HG02938 (cell line): ENCODE measurements around the gene CD34.
A peak's percentile ranks its signal among the peaks of the same experiment; 100 is the strongest.

Experiments used
- ATAC-seq: cut with Tn5 transposase; IDR thresholded peaks from one replicate; pipeline ENCODE4 v1.9.1; 2021; ENCODE audit warnings: mild to moderate bottlenecking, moderate library complexity; ENCODE audit not compliant: unreplicated experiment

The CD34 gene

DNA sequence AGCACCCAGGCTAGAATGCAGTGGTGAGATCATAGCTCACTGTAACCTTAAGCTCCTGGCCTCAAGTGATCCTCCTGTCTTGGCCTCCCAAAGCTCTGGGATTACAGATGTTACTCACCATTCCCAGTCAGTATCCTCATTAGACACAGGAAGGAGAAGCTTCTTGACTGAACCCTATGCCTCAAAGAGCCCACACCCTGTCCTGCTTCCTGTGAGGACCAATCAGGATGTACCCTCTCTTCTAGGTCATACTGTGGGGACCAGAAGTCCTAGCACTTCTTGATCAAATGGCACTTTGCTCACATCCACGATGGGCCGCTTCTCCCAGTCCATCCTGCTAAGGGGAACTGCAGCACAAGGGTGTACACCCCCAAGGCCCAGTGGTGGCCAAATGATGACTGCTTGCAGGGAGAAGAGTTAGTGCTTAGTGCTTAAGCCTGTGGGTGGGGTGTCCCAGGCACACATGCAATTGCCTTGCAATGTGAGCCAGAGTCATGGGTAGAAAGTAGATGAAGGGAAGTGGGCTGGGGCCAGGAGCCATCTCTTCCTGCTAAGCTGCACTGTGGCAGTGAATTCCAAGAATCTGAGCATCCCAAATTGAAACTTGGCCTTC, 9.8 kb downstream of the CD34 start:
- no peak for ATAC-seq

DNA sequence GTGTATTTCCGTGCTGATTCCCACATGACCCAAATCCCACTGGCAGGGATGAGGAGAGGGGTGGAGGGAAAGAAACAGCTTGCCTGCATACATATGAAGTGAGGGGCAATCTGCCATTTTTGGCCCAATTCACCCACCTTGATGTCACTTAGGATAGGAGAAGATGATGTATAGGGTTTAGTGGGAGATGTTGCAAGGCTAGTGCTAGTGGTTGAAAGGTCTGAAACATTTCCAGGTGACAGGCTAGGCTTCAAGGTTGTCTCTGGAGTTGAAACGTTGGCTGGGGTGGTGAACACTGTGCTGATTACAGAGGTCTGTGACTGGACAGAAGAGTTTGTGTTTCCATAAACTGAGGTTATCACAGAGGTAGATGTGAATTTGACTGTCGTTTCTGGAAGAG, 12.1 kb downstream of the CD34 start:
- ATAC-seq: no peak

DNA sequence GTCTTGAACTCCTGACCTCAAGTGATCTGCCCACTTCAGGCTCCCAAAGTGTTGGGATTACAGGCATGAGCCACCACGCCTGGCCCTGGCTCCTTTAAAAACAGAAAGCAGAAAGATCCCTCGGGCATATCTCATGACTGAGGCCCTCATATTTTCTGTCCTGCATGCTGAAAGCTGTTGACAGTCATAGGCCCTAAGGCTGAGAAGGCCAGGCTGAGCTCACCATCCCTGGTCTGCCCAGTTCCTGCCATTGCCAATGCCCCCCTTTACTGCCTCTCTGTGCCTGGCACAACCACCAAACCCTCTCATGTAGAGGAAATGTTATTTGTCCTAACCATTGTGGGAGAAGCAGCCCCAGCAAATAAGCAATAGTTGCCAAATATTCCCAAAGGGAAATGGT, 12.7 kb downstream of the CD34 start:
- no peak for ATAC-seq

DNA sequence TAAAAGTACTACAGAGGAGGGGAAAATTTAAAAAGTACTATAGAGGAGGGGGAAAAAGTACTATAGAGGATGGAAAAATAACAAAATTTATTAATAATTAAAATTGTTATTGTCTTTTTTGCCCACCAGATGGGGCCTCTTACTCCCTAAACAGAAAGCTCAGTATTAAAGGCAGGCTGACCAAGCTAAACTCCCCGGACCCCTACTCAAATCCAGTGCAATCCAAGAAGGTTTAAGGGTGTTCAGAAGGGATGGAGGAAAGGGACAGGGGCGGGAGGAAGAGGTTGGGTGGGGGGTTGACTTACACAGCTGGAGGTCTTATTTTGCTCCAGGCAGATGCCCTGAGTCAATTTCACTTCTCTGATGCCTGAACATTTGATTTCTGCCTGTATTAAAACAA, 13.7 kb downstream of the CD34 start:
- no peak for ATAC-seq

DNA sequence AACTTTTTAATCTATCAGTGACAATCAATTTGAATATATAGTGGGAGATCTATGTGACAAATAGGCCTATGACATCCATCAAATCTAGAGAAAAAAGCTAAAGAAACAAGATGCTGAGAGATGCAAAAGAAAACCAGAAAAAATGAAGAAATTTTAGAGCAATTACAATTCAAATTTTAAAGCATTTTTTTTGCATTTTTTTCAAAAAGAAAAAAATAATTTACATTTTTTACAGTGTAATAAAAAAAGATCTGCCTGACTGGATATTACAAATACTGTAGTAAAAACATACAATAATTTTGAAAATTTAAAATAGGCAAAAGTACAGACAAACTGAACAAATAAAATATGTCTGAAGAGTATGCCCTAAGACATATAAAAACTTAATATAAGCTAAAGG, 14.4 kb downstream of the CD34 start:
- ATAC-seq: no peak

DNA sequence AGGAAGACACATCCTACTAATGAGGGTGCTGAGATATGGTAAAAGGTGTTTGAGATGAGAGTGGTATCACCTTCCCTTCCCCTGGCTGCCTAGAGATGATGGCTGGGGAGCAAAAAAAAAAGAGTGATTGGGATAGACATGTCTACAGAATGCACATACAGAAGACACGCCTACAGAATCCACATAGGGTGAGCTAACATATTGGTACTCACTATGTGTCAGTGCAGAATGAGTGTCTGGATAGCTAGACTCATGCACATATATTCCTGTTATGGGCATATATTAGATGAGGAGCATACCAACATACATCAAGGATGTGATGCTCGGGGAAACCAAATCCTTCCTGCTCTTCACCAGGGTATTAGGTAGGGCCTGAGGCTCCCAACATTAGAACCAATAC, 16.2 kb downstream of the CD34 start:
- ATAC-seq: no peak

DNA sequence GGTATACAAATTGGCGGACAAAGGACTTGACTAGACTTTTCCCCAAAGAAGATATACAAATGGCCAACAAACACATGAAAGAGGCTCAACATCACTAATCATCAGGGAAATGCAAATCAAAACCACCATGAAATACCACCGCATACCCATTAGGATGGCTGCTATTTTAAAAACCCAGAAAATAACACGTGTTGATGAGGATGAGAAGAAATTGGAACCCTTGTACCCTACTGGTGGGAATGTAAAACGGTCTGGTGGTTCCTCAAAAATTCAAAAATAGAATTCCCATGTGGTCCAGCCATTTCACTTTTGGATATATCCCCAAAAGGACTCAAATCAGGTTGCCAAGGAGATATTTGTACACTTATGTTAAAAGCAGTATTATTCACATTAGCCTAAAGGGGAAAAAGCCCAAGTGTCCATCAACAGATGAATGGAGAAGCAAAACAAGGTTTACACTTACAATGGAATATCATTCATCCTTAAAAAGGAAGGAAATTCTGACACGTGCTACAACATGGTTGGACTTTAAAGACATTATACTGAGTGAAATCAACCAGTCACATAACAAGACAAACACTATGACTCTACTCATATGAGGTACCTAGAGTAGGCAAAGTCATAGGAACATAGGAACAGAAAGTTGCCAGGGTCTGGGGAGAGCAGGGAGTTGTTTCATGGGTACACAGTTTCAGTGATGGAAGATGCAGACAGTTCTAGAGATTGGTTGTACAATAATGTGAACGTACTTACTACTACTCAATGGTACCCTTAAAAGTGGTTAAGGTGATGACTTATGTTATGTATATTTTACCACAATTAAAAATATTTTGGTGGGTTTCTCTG, 17.0 kb downstream of the CD34 start:
- ATAC-seq: no peak

DNA sequence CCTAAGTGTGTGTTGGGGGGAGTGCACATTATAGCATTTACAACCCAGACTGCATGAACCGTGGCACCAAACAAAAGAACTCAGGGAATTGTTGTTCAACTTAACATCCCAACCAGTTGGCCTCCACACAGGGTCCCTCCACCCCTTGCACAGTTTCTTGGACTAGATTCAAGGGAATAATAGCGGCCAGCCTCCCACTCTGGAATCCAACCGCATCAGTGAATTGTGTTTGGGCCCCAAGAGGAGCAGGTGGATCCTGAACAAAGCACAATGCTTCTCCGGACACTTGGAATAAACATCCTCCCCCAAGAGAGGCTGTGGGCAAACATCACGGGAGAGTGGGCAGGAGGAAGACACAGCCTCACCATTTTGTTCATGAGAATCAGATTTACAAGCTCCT, 18.2 kb downstream of the CD34 start:
- ATAC-seq: no peak

DNA sequence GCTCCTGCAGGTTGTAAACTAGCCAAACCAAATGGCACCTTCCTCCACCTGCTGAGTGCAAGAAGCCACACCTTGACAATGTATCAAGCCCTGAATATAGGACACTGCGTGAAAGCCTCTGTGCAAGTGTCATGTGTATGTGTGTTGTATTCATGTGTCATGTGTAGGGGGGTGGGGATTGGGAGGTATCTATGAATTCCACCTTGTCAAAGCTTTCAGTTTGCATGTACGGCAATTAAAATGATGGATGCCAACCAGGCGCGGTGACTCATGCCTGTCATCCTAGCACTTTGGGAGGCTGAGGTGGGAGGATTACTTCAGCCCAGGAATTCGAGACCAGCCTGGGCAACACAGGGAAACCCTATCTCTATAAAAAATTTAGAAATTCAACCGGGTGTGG, 19.8 kb downstream of the CD34 start:
- ATAC-seq: no peak

DNA sequence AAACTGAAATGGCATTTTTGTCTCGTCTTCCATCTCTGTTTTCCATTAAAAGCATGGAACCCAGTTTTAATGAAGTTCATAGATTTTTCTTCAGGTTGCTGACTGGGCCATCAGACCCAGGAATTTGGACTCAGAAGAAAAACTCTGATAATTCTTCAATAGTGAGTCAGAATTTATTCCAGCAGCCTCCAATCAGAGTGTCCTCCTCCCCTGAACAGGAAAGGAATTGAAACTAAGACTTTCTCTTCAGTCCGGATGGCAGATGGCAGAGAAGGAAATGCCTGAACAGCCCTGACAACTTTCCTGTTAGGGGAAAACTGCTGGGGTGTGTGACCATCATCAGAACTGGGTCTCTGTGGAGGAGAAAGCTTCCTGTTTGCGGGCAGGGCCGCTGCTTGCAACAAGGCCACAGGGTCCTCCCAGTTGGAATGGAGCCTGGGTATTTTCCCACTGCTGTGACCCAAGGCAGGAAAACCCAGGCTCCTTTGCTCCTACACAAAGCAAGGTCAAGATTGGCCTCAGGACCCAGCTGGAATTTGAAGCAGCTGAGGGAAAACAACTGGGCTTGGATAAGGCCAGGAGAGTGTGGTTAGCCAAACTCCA, 20.7 kb downstream of the CD34 start:
- no peak for ATAC-seq

DNA sequence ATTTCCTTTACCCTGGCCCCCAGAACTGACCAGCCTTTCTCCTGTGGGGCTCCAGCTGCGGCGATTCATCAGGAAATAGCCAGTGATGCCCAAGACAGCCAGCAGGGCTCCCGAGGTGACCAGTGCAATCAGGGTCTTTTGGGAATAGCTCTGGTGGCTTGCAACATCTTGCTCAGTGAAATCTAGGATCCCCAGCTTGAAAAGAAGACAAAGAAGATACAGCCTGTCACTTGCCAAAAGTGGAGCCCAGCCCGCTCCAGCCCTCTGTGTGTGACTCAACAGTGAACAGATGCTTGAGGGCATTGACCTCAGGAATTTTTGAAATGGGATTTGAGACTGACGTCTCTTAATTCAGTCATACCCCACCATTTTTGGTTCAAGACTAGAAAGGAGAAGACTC, 22.3 kb downstream of the CD34 start:
- ATAC-seq: no peak

DNA sequence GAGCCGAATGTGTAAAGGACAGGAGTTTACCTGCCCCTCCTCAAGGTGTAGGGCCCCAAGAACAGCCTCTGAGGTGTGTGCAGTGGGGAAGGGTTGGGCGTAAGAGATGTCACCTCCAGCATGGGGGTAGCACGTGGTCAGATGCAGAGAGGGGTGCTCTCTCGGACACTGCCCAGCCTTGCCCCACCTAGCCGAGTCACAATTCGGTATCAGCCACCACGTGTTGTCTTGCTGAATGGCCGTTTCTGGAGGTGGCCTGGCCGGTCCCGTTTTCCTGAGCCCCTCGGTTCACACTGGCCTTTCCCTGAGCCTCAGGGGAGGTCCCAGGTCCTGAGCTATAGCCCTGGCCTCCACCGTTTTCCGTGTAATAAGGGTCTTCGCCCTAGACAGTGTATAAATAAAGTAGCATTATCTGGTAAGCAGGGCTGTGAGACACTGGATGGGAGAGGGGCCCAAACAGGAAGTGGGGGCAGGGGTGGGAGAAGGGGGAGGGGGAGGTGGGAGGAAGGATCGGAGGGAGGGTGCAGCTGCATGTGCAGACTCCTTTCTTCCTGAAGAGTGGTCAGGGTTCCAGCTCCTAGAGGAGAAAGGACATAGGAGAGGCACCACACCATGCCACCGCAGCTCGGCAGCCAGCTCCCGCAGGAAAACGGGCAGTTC, 23.3 kb downstream of the CD34 start:
- no peak for ATAC-seq

DNA sequence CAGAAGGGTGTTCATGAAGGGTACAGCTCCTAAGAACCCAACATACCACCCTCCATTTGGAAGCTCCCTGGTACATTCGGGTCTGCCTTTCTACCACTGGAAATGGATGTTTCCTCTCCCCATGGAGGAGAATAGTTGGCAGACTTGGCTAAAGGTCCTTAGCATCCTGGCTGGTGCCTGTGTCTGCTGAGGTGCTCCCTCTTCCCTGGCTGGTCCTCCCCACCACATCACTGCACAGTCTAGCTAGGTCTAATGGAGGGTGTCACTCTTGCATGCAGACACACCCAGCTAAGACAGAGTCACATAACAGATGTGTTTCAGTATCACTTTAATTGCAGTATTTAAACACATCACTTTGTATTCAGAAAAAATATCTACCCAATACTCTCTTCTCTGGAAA, 24.7 kb downstream of the CD34 start:
- ATAC-seq: no peak

DNA sequence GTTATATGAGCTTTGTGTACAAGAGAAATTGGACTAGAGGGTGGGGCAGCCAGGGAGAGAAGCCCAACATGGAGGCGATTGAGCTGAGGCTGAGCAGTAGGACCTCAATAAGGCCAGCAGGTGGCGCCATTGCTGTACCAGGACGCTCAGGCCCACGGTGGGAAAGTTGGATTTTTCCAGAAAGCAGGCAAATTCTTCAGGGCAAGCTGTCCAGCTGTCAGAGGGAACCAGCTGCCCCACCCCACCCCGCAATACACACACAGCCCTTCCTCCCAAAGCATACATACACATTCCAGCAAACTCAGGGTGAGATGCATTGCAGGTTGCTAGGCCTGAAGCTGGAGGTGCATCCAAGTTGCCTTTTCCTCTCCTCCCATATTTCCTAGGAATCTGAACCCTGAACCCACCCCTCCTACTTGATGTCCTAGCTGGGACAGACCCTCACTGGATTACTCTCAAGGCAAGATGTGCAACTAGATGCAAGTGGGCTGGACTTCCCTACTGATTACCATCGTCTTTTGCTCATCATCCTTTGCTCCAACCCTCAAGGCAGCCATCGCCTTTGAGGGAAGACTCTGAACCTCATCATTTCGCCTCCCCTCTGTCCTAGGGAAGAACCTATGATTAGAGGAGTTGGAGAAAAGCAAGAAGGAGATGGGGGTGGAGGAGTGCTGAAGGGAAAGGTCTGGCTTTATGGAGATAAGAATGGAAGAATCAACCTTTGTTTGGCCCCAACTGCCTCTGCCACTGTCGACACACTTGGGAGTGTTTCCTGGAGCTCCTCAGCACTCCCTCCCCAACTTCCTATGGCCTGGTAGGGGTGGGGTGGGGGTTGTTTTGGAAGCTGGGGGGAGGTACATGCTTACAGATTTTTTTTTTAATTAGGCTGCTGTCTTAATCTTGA, 25.5 kb downstream of the CD34 start:
- peak; percentile 65 for ATAC-seq

DNA sequence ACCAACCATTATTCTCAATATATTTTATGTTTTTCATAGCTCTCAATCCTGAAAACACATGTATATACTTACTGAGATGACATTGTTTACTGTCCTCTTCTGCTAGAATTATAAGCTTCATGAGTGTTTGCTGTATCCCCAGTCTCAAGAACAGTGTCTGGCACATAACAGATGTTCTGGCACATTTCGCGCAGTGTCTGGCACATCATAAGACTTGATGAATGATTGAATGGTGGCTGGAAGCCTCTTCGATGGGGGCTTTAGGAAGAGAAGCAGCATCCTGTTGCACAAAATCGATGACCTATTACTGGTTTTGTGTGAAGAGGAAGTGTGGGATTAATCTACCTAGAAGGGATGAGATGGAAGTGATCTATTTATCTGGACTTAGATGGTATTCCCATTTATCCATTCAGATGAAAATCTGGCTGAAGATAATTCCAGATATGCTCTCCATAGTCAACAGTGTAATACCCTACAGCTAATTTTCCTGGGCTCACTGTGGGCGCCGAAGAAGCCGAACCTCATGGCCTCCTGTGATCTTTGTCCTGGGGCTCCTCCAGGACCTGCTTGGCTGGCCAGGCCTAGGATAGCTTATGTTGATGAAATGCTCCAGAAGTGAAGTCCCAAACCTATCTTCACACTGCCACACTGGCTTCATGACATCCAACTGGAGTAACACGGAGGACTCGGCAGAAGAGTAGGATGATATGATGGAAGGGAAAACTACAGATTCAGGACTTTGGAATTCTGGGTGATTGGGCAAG, 26.5 kb downstream of the CD34 start:
- ATAC-seq: no peak

DNA sequence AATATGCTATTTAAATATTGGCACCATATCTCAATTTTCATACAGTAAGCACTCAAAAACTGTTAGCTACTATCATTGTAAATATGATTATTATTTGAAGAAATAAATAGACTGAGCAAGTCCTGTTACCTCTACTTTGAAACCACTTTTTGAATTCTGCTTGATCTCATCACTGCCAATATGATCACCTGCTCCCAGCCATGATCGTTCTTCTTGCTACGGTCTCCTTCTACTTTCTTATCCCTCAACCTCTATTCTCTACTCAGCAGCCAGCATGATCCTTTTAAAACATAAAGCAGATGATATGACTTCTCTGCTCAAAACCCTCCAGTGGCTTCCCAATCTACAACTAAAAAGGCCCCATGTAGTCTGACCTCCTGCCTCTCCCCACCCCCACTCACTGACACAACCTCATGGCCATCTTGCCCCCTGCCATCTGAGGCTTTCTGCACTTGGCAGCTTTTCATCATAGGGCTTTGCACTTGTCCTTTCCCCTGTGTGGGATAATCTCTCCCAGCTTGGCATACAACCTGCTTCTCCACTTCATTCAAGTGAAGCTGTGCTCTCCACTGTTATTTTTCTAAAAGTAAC, 27.2 kb downstream of the CD34 start:
- no peak for ATAC-seq

DNA sequence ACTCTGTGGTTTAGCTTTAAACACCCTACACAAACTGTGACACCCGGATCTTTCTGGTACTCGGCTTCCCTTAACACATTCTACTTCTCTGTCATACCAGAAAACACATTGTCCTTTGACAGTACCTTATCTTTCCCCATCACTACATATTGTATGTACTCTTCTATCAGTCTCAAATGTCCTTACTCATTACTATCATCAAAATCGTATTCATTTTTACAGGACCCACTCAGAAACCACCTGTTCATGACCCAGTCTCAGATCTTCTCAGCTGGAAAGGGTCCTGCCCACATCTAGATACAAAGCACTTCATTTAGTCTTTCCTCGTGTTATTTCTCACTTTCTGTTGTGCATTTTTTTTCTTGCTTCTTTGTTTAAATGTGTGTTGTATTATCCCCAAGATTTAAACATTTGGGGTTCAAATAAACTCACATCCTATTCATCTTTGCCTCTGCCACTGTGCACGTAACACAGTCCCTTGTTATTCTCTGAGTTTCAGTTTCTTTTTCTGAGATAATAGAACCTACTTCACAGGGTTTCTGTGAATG, 27.7 kb downstream of the CD34 start:
- ATAC-seq: peak; percentile 46

DNA sequence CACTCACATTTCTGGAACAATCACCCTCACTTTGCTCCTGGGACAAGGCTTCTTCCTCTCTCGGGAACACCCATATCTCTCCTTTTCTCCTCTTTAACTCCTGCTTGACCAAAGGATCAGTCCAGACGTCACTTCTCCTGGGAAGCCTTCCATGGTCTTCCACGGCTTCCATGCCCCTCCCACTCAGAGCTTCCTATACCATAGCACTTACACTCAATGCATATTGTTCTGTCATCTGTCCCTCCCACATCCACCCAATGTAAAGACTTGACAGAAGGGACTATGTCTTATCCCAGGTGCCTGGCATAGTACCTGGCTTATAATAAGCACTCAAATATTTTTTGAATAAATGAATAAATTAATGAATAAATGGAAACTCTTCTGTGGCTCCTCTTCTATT, 28.2 kb downstream of the CD34 start:
- no peak for ATAC-seq

DNA sequence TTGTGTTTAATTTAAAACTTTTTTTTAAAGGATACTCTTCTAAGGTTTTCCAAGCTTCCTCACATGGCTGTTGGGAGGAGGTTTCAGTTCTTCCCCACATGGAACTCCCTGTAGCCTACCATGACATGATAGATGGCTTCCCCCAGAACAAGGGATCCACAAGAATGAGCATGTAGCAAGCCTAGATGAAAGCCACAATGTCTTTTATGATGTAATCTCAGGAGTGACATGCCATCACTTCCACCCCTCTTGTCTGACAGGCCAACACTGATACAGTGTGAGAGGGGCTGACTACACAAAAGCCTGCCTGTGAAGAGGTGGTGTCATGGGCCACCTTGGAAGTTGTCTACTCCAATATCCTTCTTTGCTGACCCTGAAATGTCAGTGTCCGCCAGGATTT, 32.0 kb downstream of the CD34 start:
- ATAC-seq: no peak
